ENCODE measurements around the gene KCNIP4.

Gene KCNIP4

GRCh38 chr4:21605006-21605405 is 343.6 kb downstream of the KCNIP4 start:
- no peak overlapping the region for H3K4me3 ChIP-seq (IDR thresholded peaks at IDR 0.05; ENCODE audit: insufficient read depth, low read depth, low read length)
- no peak overlapping the region for H3K27ac ChIP-seq
- no peak overlapping the region for H3K9ac ChIP-seq
- no peaks in the 10 kb centered on the region for H3K27me3 ChIP-seq (ENCODE audit: insufficient read depth, low read depth)
- no peaks in the 10 kb centered on the region for H3K36me3 ChIP-seq (ENCODE audit: insufficient read depth)
- TF ChIP-seq, protein P1, sequence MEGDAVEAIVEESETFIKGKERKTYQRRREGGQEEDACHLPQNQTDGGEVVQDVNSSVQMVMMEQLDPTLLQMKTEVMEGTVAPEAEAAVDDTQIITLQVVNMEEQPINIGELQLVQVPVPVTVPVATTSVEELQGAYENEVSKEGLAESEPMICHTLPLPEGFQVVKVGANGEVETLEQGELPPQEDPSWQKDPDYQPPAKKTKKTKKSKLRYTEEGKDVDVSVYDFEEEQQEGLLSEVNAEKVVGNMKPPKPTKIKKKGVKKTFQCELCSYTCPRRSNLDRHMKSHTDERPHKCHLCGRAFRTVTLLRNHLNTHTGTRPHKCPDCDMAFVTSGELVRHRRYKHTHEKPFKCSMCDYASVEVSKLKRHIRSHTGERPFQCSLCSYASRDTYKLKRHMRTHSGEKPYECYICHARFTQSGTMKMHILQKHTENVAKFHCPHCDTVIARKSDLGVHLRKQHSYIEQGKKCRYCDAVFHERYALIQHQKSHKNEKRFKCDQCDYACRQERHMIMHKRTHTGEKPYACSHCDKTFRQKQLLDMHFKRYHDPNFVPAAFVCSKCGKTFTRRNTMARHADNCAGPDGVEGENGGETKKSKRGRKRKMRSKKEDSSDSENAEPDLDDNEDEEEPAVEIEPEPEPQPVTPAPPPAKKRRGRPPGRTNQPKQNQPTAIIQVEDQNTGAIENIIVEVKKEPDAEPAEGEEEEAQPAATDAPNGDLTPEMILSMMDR (conservative IDR thresholded peaks at IDR 0.05; ENCODE audit: low read depth, low read length): no peak
- H4K20me1 ChIP-seq (ENCODE audit: insufficient read depth): no peaks in the 10 kb centered on the region
- H3K4me1 ChIP-seq (ENCODE audit: low read depth, poor library complexity, severe bottlenecking): no peaks in the 10 kb centered on the region
- no peak overlapping the region for H3K4me2 ChIP-seq
- H2AFZ ChIP-seq (ENCODE audit: low read depth): no peak overlapping the region
- H3K79me2 ChIP-seq (ENCODE audit: insufficient read depth, low read depth): no peaks in the 10 kb centered on the region

GRCh38 chr4:21596521-21596920 is 352.1 kb downstream of the KCNIP4 start:
- H3K4me1 ChIP-seq (ENCODE audit: low read depth, poor library complexity, severe bottlenecking): peaks cover 36% of the 10 kb centered on the region
- no peak overlapping the region for H2AFZ ChIP-seq (ENCODE audit: low read depth)
- H3K36me3 ChIP-seq (ENCODE audit: insufficient read depth): no peaks in the 10 kb centered on the region
- H3K27me3 ChIP-seq (ENCODE audit: insufficient read depth, low read depth): no peaks in the 10 kb centered on the region
- no peaks in the 10 kb centered on the region for H4K20me1 ChIP-seq (ENCODE audit: insufficient read depth)
- H3K9ac ChIP-seq: no peak overlapping the region
- TF ChIP-seq, protein P1 (conservative IDR thresholded peaks at IDR 0.05; ENCODE audit: low read depth, low read length): no peak
- no peak overlapping the region for H3K4me2 ChIP-seq
- H3K4me3 ChIP-seq (IDR thresholded peaks at IDR 0.05; ENCODE audit: insufficient read depth, low read depth, low read length): no peak overlapping the region
- H3K27ac ChIP-seq: no peak overlapping the region
- no peaks in the 10 kb centered on the region for H3K79me2 ChIP-seq (ENCODE audit: insufficient read depth, low read depth)

GRCh38 chr4:21593671-21594001 is 354.9 kb downstream of the KCNIP4 start:
- peak overlapping the region; percentile 57 for H3K4me2 ChIP-seq
- H3K4me1 ChIP-seq (ENCODE audit: low read depth, poor library complexity, severe bottlenecking): peaks cover 38% of the 10 kb centered on the region
- no peaks in the 10 kb centered on the region for H4K20me1 ChIP-seq (ENCODE audit: insufficient read depth)
- H3K9ac ChIP-seq: no peak overlapping the region
- peak overlapping the region; percentile 55 for H3K27ac ChIP-seq
- no peaks in the 10 kb centered on the region for H3K36me3 ChIP-seq (ENCODE audit: insufficient read depth)
- H3K27me3 ChIP-seq (ENCODE audit: insufficient read depth, low read depth): no peaks in the 10 kb centered on the region
- H3K4me3 ChIP-seq (IDR thresholded peaks at IDR 0.05; ENCODE audit: insufficient read depth, low read depth, low read length): no peak overlapping the region
- no peaks in the 10 kb centered on the region for H3K79me2 ChIP-seq (ENCODE audit: insufficient read depth, low read depth)
- TF ChIP-seq, protein P1 (conservative IDR thresholded peaks at IDR 0.05; ENCODE audit: low read depth, low read length): no peak
- H2AFZ ChIP-seq (ENCODE audit: low read depth): no peak overlapping the region

DNA sequence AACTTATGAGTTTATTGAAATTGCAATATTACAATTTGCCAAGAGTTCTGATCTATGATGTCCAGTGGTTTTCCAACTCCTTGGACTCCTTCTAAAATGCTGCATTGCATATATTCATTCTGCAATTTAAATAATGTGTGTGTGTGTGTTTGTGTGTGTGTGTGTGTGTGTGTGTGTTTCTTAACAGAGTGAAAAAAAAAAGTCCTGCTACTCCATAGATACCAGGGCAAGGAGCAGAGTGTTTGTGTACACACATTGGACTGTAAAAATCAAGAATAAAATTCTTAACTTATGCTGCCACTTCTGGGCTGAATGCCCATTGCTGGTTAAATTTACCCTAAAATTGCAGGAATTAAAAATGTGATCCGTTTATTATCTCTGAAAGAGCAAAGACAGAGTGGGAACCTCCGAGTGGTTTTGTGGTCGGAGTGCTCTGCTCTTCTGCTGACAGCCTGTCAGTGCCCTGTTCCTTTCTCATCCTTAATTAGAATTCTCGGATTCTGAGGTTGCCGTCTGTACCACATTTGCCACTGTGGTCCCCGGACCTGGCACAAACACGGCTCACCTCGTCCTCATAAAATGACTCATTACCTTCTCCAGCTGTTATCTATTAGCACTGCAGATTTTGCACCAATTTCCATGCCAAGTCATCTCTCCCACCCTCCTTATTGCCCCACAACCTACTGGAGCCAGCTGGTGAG is 355.5 kb downstream of the KCNIP4 start:
- no peak overlapping the region for H2AFZ ChIP-seq (ENCODE audit: low read depth)
- no peaks in the 10 kb centered on the region for H3K27me3 ChIP-seq (ENCODE audit: insufficient read depth, low read depth)
- TF ChIP-seq, protein P1 (conservative IDR thresholded peaks at IDR 0.05; ENCODE audit: low read depth, low read length): no peak
- no peak overlapping the region for H3K4me3 ChIP-seq (IDR thresholded peaks at IDR 0.05; ENCODE audit: insufficient read depth, low read depth, low read length)
- H3K4me1 ChIP-seq (ENCODE audit: low read depth, poor library complexity, severe bottlenecking): peaks cover 38% of the 10 kb centered on the region
- peak overlapping the region; percentile 63 for H3K4me2 ChIP-seq
- H3K79me2 ChIP-seq (ENCODE audit: insufficient read depth, low read depth): no peaks in the 10 kb centered on the region
- no peak overlapping the region for H3K9ac ChIP-seq
- no peaks in the 10 kb centered on the region for H3K36me3 ChIP-seq (ENCODE audit: insufficient read depth)
- H4K20me1 ChIP-seq (ENCODE audit: insufficient read depth): no peaks in the 10 kb centered on the region
- peak overlapping the region; percentile 55 for H3K27ac ChIP-seq

Data from KMS-11 (cell line).